Measurements from ENCODE around the gene PUM1. TPM values are rescaled to one million over a fixed set of nuclear protein-coding genes. Genes with fewer than 3 reads are reported as not detected.
"Not testable (repeated sequence)": the region's sequence is repeated elsewhere in the genome, so short reads cannot be mapped to it uniquely, and the experiment has no call there.

PUM1 gene
- total RNA-seq, 4 donors from 2014 or later = 71.7 to 112 (median 83.0) TPM

- DNase-seq (ENCODE audit: extremely low spot score) = no peak
- intact Hi-C loops (cut with DNase I) = no loop called here
- Histone ChIP-seq H3K9me3 (no peaks in the 10 kb centered on the region), H3K36me3 (peaks cover 0 to 30% (median 8%) of the 10 kb centered on the region in 4 donors), H3K4me1 (peaks cover 30 to 89% (median 80%) of the 10 kb centered on the region in 4 donors), H3K4me3 (no peak overlapping the region), H3K27me3 (no peaks in the 10 kb centered on the region), H3K27ac (replicated peaks in 1 of 4) (no peak overlapping the region)
- no peak for TF ChIP-seq CTCF (IDR thresholded peaks at IDR 0.05)
- TF ChIP-seq POLR2AphosphoS5 (IDR thresholded peaks at IDR 0.05) = no peak
- no peak for TF ChIP-seq POLR2A (IDR thresholded peaks at IDR 0.05; ENCODE audit: low read depth)
- TF ChIP-seq EP300 (IDR thresholded peaks at IDR 0.05) = no peak
- 86% methylated on average over 1 of the region's 1 CpG for WGBS
These were observed 13.9 kb downstream of the PUM1 start for GRCh38 chr1:31051611-31052010.

GRCh38 chr1:31047507-31047906 lies 18.0 kb downstream of the PUM1 start:
- Histone ChIP-seq H3K36me3 (peaks cover 0 to 29% (median 17%) of the 10 kb centered on the region in 4 donors), H3K4me1 (peaks cover 13 to 66% (median 49%) of the 10 kb centered on the region in 4 donors)
- 93% methylated on average over 2 of the region's 5 CpGs for WGBS
- DNase-seq (ENCODE audit: extremely low spot score); H3K9me3 ChIP-seq; intact Hi-C loops (cut with DNase I); H3K4me3 ChIP-seq; H3K27ac ChIP-seq (replicated peaks in 1 of 4); H3K27me3 ChIP-seq: not testable (repeated sequence)

GRCh38 chr1:31043631-31044030 lies 21.9 kb downstream of the PUM1 start:
- no peak for DNase-seq (ENCODE audit: extremely low spot score)
- TF ChIP-seq POLR2AphosphoS5 (IDR thresholded peaks at IDR 0.05) = no peak
- TF ChIP-seq CTCF (IDR thresholded peaks at IDR 0.05) = no peak
- no peak for TF ChIP-seq POLR2A (IDR thresholded peaks at IDR 0.05; ENCODE audit: low read depth)
- no peak for TF ChIP-seq EP300 (IDR thresholded peaks at IDR 0.05)
- Histone ChIP-seq H3K36me3 (peaks cover 0 to 26% (median 15%) of the 10 kb centered on the region in 4 donors), H3K9me3 (no peaks in the 10 kb centered on the region), H3K27me3 (no peaks in the 10 kb centered on the region), H3K27ac (replicated peaks in 1 of 4) (no peak overlapping the region), H3K4me3 (no peak overlapping the region), H3K4me1 (peaks cover 23 to 57% (median 50%) of the 10 kb centered on the region in 4 donors)
- WGBS = 89% methylated on average over 2 of the region's 2 CpGs
- intact Hi-C loops (cut with DNase I) = no loop called here

- no peaks in the 10 kb centered on the region for H3K9me3 ChIP-seq
- no peak overlapping the region for H3K27ac ChIP-seq (replicated peaks in 1 of 4)
- WGBS = 87% methylated on average over 6 of the region's 6 CpGs
- no peak for TF ChIP-seq POLR2A (IDR thresholded peaks at IDR 0.05; ENCODE audit: low read depth)
- TF ChIP-seq POLR2AphosphoS5 (IDR thresholded peaks at IDR 0.05) = no peak
- no peak for TF ChIP-seq EP300 (IDR thresholded peaks at IDR 0.05)
- TF ChIP-seq CTCF (IDR thresholded peaks at IDR 0.05) = no peak
- intact Hi-C loops (cut with DNase I) = no loop called here
- no peak for DNase-seq (ENCODE audit: extremely low spot score)
- peaks cover 27 to 53% (median 47%) of the 10 kb centered on the region in 4 donors for H3K4me1 ChIP-seq
- H3K36me3 ChIP-seq = peaks cover 0 to 26% (median 15%) of the 10 kb centered on the region in 4 donors
- H3K27me3 ChIP-seq = no peaks in the 10 kb centered on the region
- no peak overlapping the region for H3K4me3 ChIP-seq
These were observed 22.9 kb downstream of the PUM1 start for GRCh38 chr1:31042656-31043055.

- TF ChIP-seq POLR2AphosphoS5 (IDR thresholded peaks at IDR 0.05) = no peak
- no peak for TF ChIP-seq CTCF (IDR thresholded peaks at IDR 0.05)
- TF ChIP-seq EP300 (IDR thresholded peaks at IDR 0.05) = no peak
- no peak for TF ChIP-seq POLR2A (IDR thresholded peaks at IDR 0.05; ENCODE audit: low read depth)
- no peaks in the 10 kb centered on the region for H3K27me3 ChIP-seq
- H3K36me3 ChIP-seq = peaks cover 0 to 26% (median 15%) of the 10 kb centered on the region in 4 donors
- H3K4me3 ChIP-seq = no peak overlapping the region
- H3K9me3 ChIP-seq = no peaks in the 10 kb centered on the region
- peaks cover 27 to 46% (median 40%) of the 10 kb centered on the region in 4 donors for H3K4me1 ChIP-seq
- intact Hi-C loops (cut with DNase I) = no loop called here
- DNase-seq (ENCODE audit: extremely low spot score) = no peak
- no peak overlapping the region for H3K27ac ChIP-seq (replicated peaks in 1 of 4)
These were observed 24.0 kb downstream of the PUM1 start for GRCh38 chr1:31041529-31041928.

Data from esophagus muscularis mucosa (tissue), 4 donors.